H9 (cell line): ENCODE measurements around the gene MTFMT. TPM values are rescaled to one million over a fixed set of nuclear protein-coding genes. Genes with fewer than 3 reads are reported as not detected.

Experiments used
- DNase-seq: peaks from one replicate; pipeline ENCODE4 v3.0.0-alpha.2; 2017
- H2AFZ ChIP-seq: one replicate; pipeline ENCODE4 v1.6.1; 2013; ENCODE audit warnings: mild to moderate bottlenecking, low read length, control low read depth, moderate library complexity
- H2AK5ac ChIP-seq: 2 replicates; pipeline ENCODE4 v1.6.1; 2013; ENCODE audit warnings: low read length, control low read depth, mixed read lengths; ENCODE audit not compliant: insufficient read length
- H2BK120ac ChIP-seq: one replicate; pipeline ENCODE4 v1.6.1; 2013; ENCODE audit warnings: low read depth, mild to moderate bottlenecking, low read length, control low read depth, inconsistent platforms; ENCODE audit not compliant: poor library complexity, severe bottlenecking
- H2BK12ac ChIP-seq: 2 replicates; pipeline ENCODE4 v1.6.1; 2013; ENCODE audit warnings: low read length, control low read depth, mixed read lengths, low read depth; ENCODE audit not compliant: insufficient read length
- H2BK15ac ChIP-seq: 2 replicates; pipeline ENCODE4 v1.6.1; 2013; ENCODE audit warnings: low read depth, low read length, control low read depth
- H2BK20ac ChIP-seq: one replicate; pipeline ENCODE4 v1.6.1; 2013; ENCODE audit warnings: low read depth, mild to moderate bottlenecking, low read length, control low read depth, inconsistent platforms; ENCODE audit not compliant: poor library complexity, severe bottlenecking
- H2BK5ac ChIP-seq: 2 replicates; pipeline ENCODE4 v1.6.1; 2013; ENCODE audit warnings: low read length, control low read depth, mixed read lengths; ENCODE audit not compliant: insufficient read length
- H3K14ac ChIP-seq: 2 replicates; pipeline ENCODE4 v1.6.1; 2013; ENCODE audit warnings: low read length, control low read depth; ENCODE audit not compliant: insufficient read depth
- H3K18ac ChIP-seq: 2 replicates; pipeline ENCODE4 v1.6.1; 2013; ENCODE audit warnings: low read depth, mild to moderate bottlenecking, mixed read lengths, low read length, control low read depth; ENCODE audit not compliant: insufficient read length
- H3K23ac ChIP-seq: 2 replicates; pipeline ENCODE4 v1.6.1; 2013; ENCODE audit warnings: low read length, control low read depth, mixed read lengths, low read depth; ENCODE audit not compliant: insufficient read length
- H3K23me2 ChIP-seq: 2 replicates; pipeline ENCODE4 v1.6.1; 2013; ENCODE audit warnings: low read depth, mild to moderate bottlenecking, mixed read lengths, low read length, control low read depth; ENCODE audit not compliant: insufficient read length, poor library complexity, severe bottlenecking
- H3K27ac ChIP-seq: 2 replicates; pipeline ENCODE4 v1.5.1; 2013; ENCODE audit warnings: low read length, control low read depth, mixed read lengths, low read depth; ENCODE audit not compliant: insufficient read length
- H3K27me3 ChIP-seq: 2 replicates; pipeline ENCODE4 v1.6.1; 2013; ENCODE audit warnings: low read length, control low read depth, inconsistent platforms; ENCODE audit not compliant: insufficient read depth
- H3K4ac ChIP-seq: 2 replicates; pipeline ENCODE4 v1.6.1; 2013; ENCODE audit warnings: low read depth, mild to moderate bottlenecking, control low read depth, inconsistent platforms, low read length, moderate library complexity
- H3K4me1 ChIP-seq: 2 replicates; pipeline ENCODE4 v1.6.1; 2013; ENCODE audit warnings: low read length, control low read depth, inconsistent platforms; ENCODE audit not compliant: insufficient read depth
- H3K4me2 ChIP-seq: 2 replicates; pipeline ENCODE4 v1.6.1; 2013; ENCODE audit warnings: low read length, control low read depth, mixed read lengths; ENCODE audit not compliant: insufficient read length, insufficient read depth
- H3K56ac ChIP-seq: 2 replicates; pipeline ENCODE4 v1.6.1; 2013; ENCODE audit warnings: low read depth, mild to moderate bottlenecking, mixed read lengths, low read length, control low read depth; ENCODE audit not compliant: insufficient read length
- H3K79me1 ChIP-seq: 2 replicates; pipeline ENCODE4 v1.6.1; 2013; ENCODE audit warnings: low read depth, mild to moderate bottlenecking, moderate library complexity, low read length, control low read depth, inconsistent platforms; ENCODE audit not compliant: insufficient read depth, poor library complexity, severe bottlenecking
- H3K79me2 ChIP-seq: 2 replicates; pipeline ENCODE4 v1.6.1; 2013; ENCODE audit warnings: low read length, control low read depth, inconsistent platforms; ENCODE audit not compliant: insufficient read depth
- H3K9ac ChIP-seq: 2 replicates; pipeline ENCODE4 v1.6.1; 2013; ENCODE audit warnings: low read length, control low read depth, mixed read lengths; ENCODE audit not compliant: insufficient read length; ENCODE audit errors: extremely low read depth
- H3K9me3 ChIP-seq: one replicate; pipeline ENCODE4 v1.6.1; 2013; ENCODE audit warnings: low read depth, low read length, inconsistent platforms; ENCODE audit not compliant: control insufficient read depth
- H3T11ph ChIP-seq: one replicate; pipeline ENCODE4 v1.6.1; 2013; ENCODE audit warnings: mild to moderate bottlenecking, low read length, control low read depth, inconsistent platforms
- H4K20me1 ChIP-seq: one replicate; pipeline ENCODE4 v1.6.1; 2013; ENCODE audit not compliant: control insufficient read depth, insufficient read length, insufficient read depth
- H4K5ac ChIP-seq: 2 replicates; pipeline ENCODE4 v1.6.1; 2013; ENCODE audit warnings: low read depth, mild to moderate bottlenecking, mixed read lengths, low read length, control low read depth; ENCODE audit not compliant: insufficient read length
- H4K8ac ChIP-seq: replicated peaks from 2 replicates; pipeline ENCODE4 v1.6.1; 2013; ENCODE audit warnings: low read length, control low read depth, mixed read lengths, low read depth; ENCODE audit not compliant: insufficient read length
- H4K91ac ChIP-seq: 2 replicates; pipeline ENCODE4 v1.6.1; 2013; ENCODE audit warnings: low read depth, mild to moderate bottlenecking, moderate library complexity, mixed read lengths, low read length, control low read depth; ENCODE audit not compliant: insufficient read length
- H3K27ac Mint-ChIP-seq, 3 experiments: 2 replicates in 2 of 3; 3 replicates in 1 of 3; pipeline ENCODE4 v1.8.0; 2020 to 2021; ENCODE audit warnings: mixed read lengths in 3 of 3, mild to moderate bottlenecking in 1 of 3, moderate library complexity in 1 of 3
- H3K27me3 Mint-ChIP-seq: 2 replicates; pipeline ENCODE4 v1.8.0; 2021; ENCODE audit warnings: low read depth, mild to moderate bottlenecking, moderate library complexity, mixed read lengths
- H3K36me3 Mint-ChIP-seq, 3 experiments: 2 replicates in 2 of 3; 3 replicates in 1 of 3; pipeline ENCODE4 v1.8.0; 2020 to 2021; ENCODE audit warnings: low read depth in 3 of 3, mixed read lengths in 3 of 3; ENCODE audit not compliant: insufficient read depth in 1 of 3
- H3K4me1 Mint-ChIP-seq, 2 experiments: 2 replicates each; pipeline ENCODE4 v1.8.0; 2020; ENCODE audit warnings: mixed read lengths in 2 of 2
- H3K4me3 Mint-ChIP-seq, 2 experiments: 2 replicates in 1 of 2; 3 replicates in 1 of 2; pipeline ENCODE4 v1.8.0; 2020 to 2021; ENCODE audit warnings: mild to moderate bottlenecking in 2 of 2, mixed read lengths in 2 of 2, moderate library complexity in 1 of 2
- H3K9me3 Mint-ChIP-seq, 2 experiments: 2 replicates in 1 of 2; 3 replicates in 1 of 2; pipeline ENCODE4 v1.8.0; 2020; ENCODE audit warnings: mild to moderate bottlenecking in 2 of 2, mixed read lengths in 2 of 2, moderate library complexity in 1 of 2
- CTCF ChIP-seq: fragments of 200-600 bp; sonication (generic); conservative IDR thresholded peaks from 3 replicates; pipeline ENCODE4 v1.8.0; 2021; ENCODE audit warnings: antibody characterized with exemption, mild to moderate bottlenecking
- WGBS: extraction: QIAGEN DNeasy Blood & Tissue Kit; methylation state at CpG from one replicate; pipeline ENCODE4 v1.1.7; 2013; ENCODE audit warnings: missing lambda C conversion rate, low lambda C conversion rate, mixed read lengths; ENCODE audit not compliant: insufficient read length; ENCODE audit errors: extremely low coverage; 5-methylcytosine and 5-hydroxymethylcytosine counted together
- total RNA-seq: library from RNA; stranded (reverse); gene quantifications from 2 replicates; pipeline ENCODE4 v1.2.1, GENCODE V29; 2021

The MTFMT gene
- total RNA-seq, 1 experiment from 2014 or later = 16.0 TPM

GRCh38 chr15:64951777-64952418 is 77.5 kb downstream of the MTFMT start:
- no peak overlapping the region for H3K27ac Mint-ChIP-seq
- Histone ChIP-seq H2BK20ac (no peak overlapping the region), H2BK12ac (no peak overlapping the region), H2BK15ac (no peak overlapping the region), H3K4ac (no peak overlapping the region), H3K79me2 (no peaks in the 10 kb centered on the region), H3K14ac (no peak overlapping the region), H3K79me1 (no peaks in the 10 kb centered on the region), H2BK5ac (no peak overlapping the region), H3K56ac (no peak overlapping the region), H3K27ac (no peak overlapping the region), H3K18ac (no peak overlapping the region), H3K4me2 (no peak overlapping the region), H3K9ac (no peak overlapping the region), H2AK5ac (no peak overlapping the region), H4K91ac (no peak overlapping the region), H4K20me1 (no peaks in the 10 kb centered on the region), H3K23ac (no peak overlapping the region), H3T11ph (no peak overlapping the region), H3K4me1 (no peaks in the 10 kb centered on the region), H2BK120ac (no peak overlapping the region), H3K9me3 (no peaks in the 10 kb centered on the region), H4K8ac (no peak overlapping the region), H2AFZ (no peak overlapping the region), H3K23me2 (peaks cover 3% of the 10 kb centered on the region), H3K27me3 (no peaks in the 10 kb centered on the region), H4K5ac (no peak overlapping the region)
- TF ChIP-seq CTCF = no peak
- peaks cover 38 to 41% of the 10 kb centered on the region in 2 experiments for H3K9me3 Mint-ChIP-seq
- H3K4me1 Mint-ChIP-seq = peaks cover 2 to 3% of the 10 kb centered on the region in 2 experiments; a peak in 2 of 4 replicates
- WGBS = no CpG with 5 or more reads among the region's 2 CpGs
- H3K27me3 Mint-ChIP-seq = peaks cover 3% of the 10 kb centered on the region; the same call in 1 of the 2 replicates
- no peak overlapping the region for H3K4me3 Mint-ChIP-seq
- peaks cover 33 to 54% (median 53%) of the 10 kb centered on the region in 3 experiments for H3K36me3 Mint-ChIP-seq
- no peak for DNase-seq

Other genes starting within 250 kb of the MTFMT start
- gene PIF1, start 204.0 kb downstream of the MTFMT start, total RNA-seq = 64.0 and 74.4 TPM in 2 replicates
- gene PLEKHO2, start 187.7 kb downstream of the MTFMT start, total RNA-seq = 16.6 and 18.1 TPM in 2 replicates
- 3.7 TPM in 2 replicates for gene ANKDD1A, start 117.7 kb downstream of the MTFMT start, total RNA-seq
- 64.2 and 66.6 TPM in 2 replicates for gene SPG21, start 39.7 kb downstream of the MTFMT start, total RNA-seq
- gene SLC51B, start 15.7 kb upstream of the MTFMT start, total RNA-seq = not detected in 2 replicates
- 7.5 and 7.7 TPM in 2 replicates for gene RASL12, start 38.4 kb upstream of the MTFMT start, total RNA-seq
- gene KBTBD13, start 47.1 kb upstream of the MTFMT start, total RNA-seq = not detected in 2 replicates
- 2.6 and 3.0 TPM in 2 replicates for gene UBAP1L, start 85.6 kb upstream of the MTFMT start, total RNA-seq
- 35.2 and 38.1 TPM in 2 replicates for gene PDCD7, start 104.2 kb upstream of the MTFMT start, total RNA-seq
- gene CLPX, start 155.7 kb upstream of the MTFMT start, total RNA-seq = 53.8 and 55.8 TPM in 2 replicates
- gene CILP, start 181.8 kb upstream of the MTFMT start, total RNA-seq = 0.04 TPM in 1 of 2 replicates, not detected in the other